ENCODE data around the gene SLC25A42.
"Not testable (repeated sequence)": the region's sequence is repeated elsewhere in the genome, so short reads cannot be mapped to it uniquely, and the experiment has no call there.

The SLC25A42 gene

DNA sequence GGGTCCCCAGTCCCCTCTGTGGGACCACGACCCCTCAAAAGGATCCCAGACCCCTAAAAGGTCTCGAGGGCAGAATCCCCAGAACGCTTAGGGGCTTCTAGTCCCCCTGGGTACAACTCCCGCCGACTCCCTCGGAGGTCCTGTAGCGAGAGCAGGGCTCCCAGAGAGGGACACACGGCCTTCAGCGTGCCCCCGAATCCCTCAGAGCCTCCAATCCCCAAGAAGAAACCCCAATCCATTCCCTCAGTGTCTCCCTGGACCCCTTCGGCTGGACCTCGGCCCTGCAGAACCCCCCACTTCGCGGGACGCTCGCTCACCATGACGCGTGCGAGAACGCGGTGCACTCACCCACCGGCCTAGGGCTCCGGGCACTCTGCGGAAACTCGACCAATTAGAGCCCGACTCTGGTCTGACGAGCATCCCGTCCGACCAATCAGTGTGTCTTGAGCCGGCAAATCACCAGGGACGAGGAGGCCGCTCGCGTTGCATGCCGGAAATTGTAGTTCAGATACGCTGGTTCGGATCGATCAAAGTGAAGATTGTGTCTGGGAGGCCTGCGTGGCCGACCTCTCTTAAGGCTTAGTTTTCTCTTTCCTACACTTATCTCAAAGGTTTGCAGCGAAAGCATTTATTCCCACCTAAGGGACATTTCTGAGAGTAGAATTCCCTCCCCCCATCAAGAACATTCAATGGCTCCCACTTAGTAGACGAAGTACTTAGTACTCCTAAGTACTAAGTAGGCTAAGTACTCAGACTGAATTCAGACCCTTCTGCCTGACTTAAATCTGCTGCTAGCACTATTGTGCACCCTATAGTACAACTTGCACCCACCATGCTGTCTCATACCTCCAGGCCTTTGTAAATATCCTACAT lies 74.6 kb downstream of the SLC25A42 start, which contains the start of gene TMEM161A:
TMEM161A (minus strand) TSS at position 370 of the 873 bp plus-strand sequence; CDS start at position 320, 50 bp downstream.
- DNase-seq = peak; percentile 96

GRCh38 chr19:19139876-19140229 lies 76.1 kb downstream of the SLC25A42 start:
- no peak for DNase-seq

DNA sequence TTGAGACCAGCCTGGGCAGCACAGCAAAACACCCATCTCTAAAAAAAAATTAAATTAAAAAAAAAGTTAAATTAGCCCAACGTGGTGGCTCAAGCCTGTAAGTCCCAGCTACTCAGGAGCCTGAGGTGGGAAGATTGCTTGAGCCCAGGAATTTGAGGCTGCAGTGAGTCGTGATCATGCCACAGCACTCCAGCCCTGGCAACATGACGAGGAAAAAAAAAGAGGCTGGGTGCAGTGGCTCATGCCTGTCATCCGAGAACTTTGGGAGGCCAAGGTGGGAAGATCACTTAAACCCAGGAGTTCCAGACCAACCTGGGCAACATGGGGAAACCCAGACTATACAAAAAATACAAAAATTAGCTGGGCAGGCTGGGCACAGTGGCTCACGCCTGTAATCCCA lies 76.7 kb downstream of the SLC25A42 start:
- DNase-seq = no peak

DNA sequence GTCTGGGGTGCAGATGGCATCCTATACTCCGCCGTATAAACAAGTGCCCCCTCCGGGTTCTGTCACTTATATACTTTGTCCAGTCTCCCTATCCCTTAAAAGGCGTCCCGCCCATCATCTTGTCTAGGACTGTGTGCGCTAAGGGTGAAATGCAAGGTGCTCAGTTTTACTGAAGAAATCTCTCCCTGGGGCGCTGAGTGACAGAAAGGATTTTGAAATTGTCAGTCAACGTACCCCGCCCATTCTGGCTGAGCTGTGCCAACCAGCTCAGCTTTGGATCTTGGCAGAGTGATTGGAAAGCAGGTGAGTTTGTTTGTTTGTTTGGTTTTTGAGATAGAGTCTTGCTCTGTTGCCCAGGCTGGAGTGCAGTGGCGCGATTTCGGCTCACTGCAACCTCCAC lies 78.6 kb downstream of the SLC25A42 start:
- DNase-seq = no peak

DNA sequence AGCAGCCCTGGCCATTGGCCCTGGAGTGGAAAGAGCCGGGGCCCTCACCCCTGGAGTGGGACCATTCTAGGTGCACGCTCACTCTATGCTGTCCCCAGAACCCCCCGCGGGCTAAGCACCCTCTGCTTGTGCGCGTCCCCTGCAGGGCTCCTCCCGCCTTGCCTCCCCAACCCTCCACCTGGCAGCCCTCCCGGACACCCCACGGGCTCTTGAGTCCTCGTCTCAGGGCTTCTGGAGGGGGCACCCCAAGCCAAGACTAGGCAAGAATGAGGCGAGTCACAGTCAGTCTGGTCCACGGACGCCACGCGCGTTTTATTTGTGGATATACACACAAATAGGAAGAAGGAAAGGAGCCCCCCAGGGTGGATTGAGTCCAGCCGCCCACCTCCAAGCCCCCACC lies 81.5 kb downstream of the SLC25A42 start:
- no peak for DNase-seq

DNA sequence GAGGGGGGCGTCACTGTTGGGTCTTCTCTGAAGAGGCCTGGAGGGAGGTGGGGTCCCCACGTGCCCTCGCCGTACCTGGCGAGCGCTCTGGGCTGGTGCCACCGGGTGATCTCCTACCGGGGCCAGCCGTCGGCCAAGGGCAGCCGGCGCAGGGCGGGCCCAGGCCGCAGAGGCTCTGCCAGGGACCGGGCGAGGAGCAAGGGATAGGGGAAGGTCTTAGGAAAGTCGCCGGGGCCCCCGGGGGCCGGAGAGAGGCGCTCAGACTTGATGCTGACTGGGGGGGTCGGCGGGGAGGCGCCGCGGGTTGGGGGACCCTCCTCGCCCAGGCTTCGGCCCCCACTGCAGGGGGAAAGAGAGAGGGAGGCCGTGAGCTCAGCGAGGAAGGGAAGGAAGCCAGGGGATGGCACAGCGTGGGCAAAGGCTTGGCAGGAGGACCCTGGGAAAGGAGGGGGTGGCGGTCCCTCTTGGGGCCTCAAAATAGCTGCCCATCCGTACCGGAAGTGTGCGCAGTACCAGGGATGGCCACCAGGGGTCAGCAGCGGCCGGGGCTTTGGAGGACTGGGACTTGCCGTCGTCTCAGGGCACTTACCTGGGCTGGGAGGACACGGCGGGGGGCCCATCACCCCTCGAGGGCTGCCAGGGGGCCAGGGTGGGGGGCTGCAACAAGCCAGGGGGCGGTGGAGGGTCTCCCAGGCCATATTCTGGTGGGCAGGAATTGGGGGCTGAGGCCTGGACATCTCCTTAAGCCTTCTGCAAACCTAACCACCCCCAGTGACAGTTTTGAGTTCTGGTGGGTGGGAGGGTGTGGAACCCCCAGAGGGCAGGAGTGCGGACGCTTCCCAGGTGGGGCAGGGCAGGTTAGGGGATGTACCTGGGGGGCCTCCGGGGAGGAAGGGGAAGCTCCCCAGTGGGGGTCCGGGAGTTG lies 82.2 kb downstream of the SLC25A42 start:
- peak; percentile 18 for DNase-seq

DNA sequence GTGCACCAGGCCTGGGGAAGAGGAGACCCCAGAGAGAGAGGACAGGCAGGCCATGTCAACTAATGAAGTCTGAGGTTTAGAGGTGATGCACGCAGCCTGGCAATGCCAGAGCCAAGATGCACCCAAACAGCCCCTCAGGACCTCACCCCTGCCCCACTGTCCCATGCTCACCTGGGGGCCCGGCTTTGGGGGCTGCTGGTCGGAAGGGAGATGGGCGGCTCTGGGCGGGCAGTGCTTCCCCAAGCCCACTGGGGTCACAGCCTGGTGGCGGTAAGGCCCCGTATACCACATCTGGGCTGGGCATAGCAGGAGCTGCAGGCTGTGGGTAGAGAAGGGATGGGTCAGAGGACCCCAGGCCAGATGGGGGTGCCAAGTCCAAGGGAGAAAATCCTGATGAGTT lies 83.1 kb downstream of the SLC25A42 start:
- DNase-seq = no peak

GRCh38 chr19:19147344-19147743 lies 83.5 kb downstream of the SLC25A42 start:
- no peak for DNase-seq

DNA sequence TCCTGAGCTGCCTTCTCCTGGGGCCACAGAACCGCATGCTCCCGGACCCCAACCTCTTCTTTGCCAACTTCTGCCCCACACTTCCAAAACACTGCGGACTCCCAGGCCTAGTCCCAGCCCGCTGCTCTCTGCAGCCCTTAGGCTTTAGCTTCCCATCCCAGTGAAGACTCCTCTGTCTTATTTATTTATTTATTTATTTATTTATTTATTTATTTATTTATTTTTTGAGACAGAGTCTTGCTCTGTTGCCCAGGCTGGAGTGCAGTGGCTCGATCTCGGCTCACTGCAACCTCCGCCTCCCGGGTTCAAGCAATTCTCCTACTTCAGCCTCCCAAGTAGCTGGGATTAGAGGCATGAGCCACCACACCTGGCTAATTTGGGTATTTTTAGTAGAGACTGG lies 84.7 kb downstream of the SLC25A42 start:
- not testable (repeated sequence) for DNase-seq

GRCh38 chr19:19149435-19149834 lies 85.6 kb downstream of the SLC25A42 start:
- DNase-seq = no peak

- DNase-seq = no peak
Measured at GRCh38 chr19:19151418-19151817, 87.6 kb downstream of the SLC25A42 start.

GRCh38 chr19:19152668-19153384 lies 89.0 kb downstream of the SLC25A42 start:
- no peak for DNase-seq

DNA sequence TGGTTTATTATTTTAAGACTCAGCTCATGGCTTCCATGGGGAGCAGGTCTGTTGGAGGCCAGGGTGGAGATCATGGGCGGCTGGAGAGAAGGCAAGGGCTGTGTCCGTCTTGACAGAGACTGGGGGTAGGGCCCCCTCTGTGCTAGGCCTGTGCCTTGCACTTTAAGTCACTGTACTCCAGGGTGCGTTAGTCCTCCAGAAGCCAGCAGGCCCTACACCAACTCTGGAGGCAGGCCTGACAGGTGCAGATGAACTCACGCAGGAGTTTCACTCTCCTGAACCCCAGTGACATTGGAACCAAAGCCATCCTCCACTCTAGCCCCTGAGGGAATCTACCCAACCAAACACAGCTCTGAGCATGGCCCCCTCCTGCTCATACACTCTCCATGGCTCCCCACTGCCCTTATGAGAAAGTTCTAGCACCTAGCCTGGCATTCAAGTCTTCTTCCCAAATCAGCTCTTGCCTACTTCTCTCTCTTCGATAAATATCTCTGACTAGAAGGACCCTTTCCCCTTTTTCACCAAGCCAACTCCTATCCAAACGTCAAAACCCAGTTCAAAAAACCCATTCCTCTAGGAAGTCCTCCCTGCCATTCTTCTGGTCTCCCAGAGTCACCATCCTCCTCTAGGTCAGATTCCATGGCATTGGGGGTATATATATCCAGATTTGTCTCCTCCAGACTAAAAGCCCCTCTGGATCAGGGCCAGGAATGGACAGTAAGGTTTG lies 91.1 kb downstream of the SLC25A42 start:
- no peak for DNase-seq

GRCh38 chr19:19155495-19156219 lies 91.9 kb downstream of the SLC25A42 start:
- no peak for DNase-seq

DNA sequence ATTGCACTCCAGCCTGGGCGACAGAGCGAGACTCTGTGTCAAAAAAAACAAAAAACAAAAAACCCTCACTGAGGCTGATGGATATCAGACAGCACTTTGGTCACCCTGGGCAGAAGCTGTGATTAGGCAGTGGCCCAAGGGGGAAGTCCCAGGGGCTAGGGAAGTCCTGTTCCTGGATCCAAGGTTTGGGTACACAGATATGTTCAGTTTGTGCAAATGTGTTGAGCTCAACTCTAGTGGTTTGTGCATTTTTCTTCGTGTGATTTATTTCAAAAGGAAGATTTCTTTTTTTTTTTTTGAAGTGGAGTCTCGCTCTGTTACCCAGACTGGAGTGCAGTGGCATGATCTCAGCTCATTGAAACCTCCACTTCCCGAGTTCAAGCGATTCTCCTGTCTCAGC lies 94.0 kb downstream of the SLC25A42 start:
- DNase-seq = no peak

DNA sequence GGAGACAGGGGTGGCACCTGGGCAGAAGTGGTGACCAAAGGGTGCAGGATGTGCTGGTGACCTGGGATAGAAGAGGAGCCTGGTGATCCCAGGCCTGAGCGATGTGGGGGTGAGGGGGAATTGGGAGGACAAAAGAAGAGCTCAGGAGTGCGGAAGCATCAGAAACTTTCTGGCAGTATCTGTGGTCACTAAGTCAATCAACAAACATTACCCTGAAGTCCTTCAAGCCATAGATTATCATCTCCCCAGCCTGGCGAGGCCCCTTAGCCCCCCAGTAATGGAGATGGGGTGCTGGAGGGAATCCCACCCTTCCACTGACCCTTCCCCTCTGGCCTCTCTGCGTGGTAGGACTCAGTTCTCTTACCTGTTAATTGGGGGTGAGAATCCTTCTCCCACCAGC lies 95.7 kb downstream of the SLC25A42 start:
- no peak for DNase-seq

DNA sequence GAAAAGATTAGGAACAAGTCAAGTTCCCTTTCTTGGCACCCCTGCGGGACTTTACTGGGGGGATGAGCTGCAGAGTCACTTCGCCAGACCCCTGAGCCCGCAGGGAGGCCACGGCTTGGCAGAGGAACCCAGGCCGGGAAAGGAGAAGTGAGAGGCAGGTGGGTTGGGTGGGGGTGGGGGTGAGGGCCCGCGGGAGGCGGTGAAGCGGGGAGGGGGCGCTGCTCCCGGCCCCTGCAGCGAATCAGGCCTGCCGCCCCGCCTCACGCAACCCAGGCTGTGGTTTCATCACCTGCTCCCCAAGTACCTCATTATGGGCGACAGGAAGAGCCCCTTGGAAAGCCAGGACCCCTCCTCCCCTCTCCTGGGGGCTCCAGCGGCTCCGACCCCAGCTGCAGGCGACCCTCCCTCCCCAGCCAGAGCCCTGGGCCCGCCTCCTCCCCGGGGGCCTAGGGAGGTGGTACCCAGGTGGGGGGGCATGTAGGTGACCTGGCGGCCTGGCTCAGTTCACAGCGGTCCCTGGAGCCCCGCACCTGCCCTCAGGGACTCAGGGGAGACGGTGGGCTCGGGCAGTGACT lies 96.8 kb downstream of the SLC25A42 start:
- DNase-seq = no peak

GRCh38 chr19:19162495-19162894 lies 98.7 kb downstream of the SLC25A42 start:
- no peak for DNase-seq
